Ovary (tissue), 1 donor: Measurements from ENCODE around the gene TTC9B.

Experiments
- EP300 ChIP-seq: sonication (generic); formaldehyde crosslinking; IDR thresholded peaks from one replicate; pipeline ENCODE4 v1.6.1; 2017; ENCODE audit warnings: antibody characterized with exemption
- POLR2A ChIP-seq: fragments of 450-650 bp; IDR thresholded peaks from one replicate; pipeline ENCODE4 v1.6.1; 2017; ENCODE audit warnings: antibody characterized with exemption, mild to moderate bottlenecking, moderate library complexity

- TF ChIP-seq POLR2A (no peak), EP300 (no peak)
These were observed 23.1 kb upstream of the TTC9B start for GRCh38 chr19:40241125-40241808.
